H1 (cell line): Measurements from ENCODE around the gene KCTD2. TPM values are rescaled to one million over a fixed set of nuclear protein-coding genes. Genes with fewer than 3 reads are reported as not detected.

Experiments used
- CTCF ChIA-PET: fragments of 300-600 bp; sonication (Branson Sonifier 250); formaldehyde crosslinking; loops from one replicate; lab custom pipeline; 2021; ENCODE audit not compliant: partially characterized antibody; lab: Charles Lee
- POLR2A ChIA-PET: fragments of 300-600 bp; sonication (Branson Sonifier 250); formaldehyde crosslinking; loops from one replicate; lab custom pipeline; 2021; ENCODE audit warnings: inconsistent platforms; ENCODE audit not compliant: partially characterized antibody; lab: Charles Lee
- DNase-seq, 2 experiments: peaks; one replicate each; pipeline versions ENCODE4 v3.0.0 to v3.0.0-alpha.2; 2010 to 2022; ENCODE audit warnings: low spot score in 2 of 2, low read depth in 1 of 2, mixed read lengths in 1 of 2
- FAIRE-seq: peaks from 2 replicates; lab custom pipeline; 2011; peaks lifted over from hg19 to GRCh38; lab: Jason Lieb, UNC
- H2AFZ ChIP-seq: 2 replicates; pipeline ENCODE4 v1.8.1; 2012; ENCODE audit warnings: low read length, inconsistent platforms
- H2AK5ac ChIP-seq: 2 replicates; pipeline ENCODE4 v1.6.1; 2013; ENCODE audit warnings: low read depth, low read length
- H2BK120ac ChIP-seq: replicated peaks from 2 replicates; pipeline ENCODE3; 2013; ENCODE audit warnings: low read depth, low read length, inconsistent platforms
- H2BK12ac ChIP-seq: 2 replicates; pipeline ENCODE4 v1.6.1; 2013; ENCODE audit warnings: low read depth, low read length
- H2BK15ac ChIP-seq: 2 replicates; pipeline ENCODE4 v1.6.1; 2013; ENCODE audit warnings: low read length
- H2BK20ac ChIP-seq: 2 replicates; pipeline ENCODE4 v1.6.1; 2013; ENCODE audit warnings: low read length
- H2BK5ac ChIP-seq: 2 replicates; pipeline ENCODE4 v1.6.1; 2013; ENCODE audit warnings: low read depth, low read length
- H3K14ac ChIP-seq: 2 replicates; pipeline ENCODE4 v1.6.1; 2013; ENCODE audit warnings: inconsistent platforms; ENCODE audit not compliant: insufficient read length
- H3K18ac ChIP-seq: 2 replicates; pipeline ENCODE4 v1.6.1; 2013; ENCODE audit warnings: low read length; ENCODE audit errors: extremely low read depth
- H3K23ac ChIP-seq: 2 replicates; pipeline ENCODE4 v1.6.1; 2013; ENCODE audit warnings: inconsistent platforms; ENCODE audit not compliant: insufficient read length
- H3K23me2 ChIP-seq: 2 replicates; pipeline ENCODE4 v1.6.1; 2013; ENCODE audit warnings: low read depth, low read length
- H3K27ac ChIP-seq: 2 replicates; pipeline ENCODE4 v1.6.1; 2011; ENCODE audit warnings: low read depth, low read length, inconsistent platforms
- H3K27me3 ChIP-seq, 4 experiments: replicated peaks in 1 of 4; 1 replicate in 1 of 4; 2 replicates in 3 of 4; pipeline versions ENCODE4 v1.6.1 to v1.8.1; 2011 to 2013; ENCODE audit warnings: low read length in 3 of 4, mild to moderate bottlenecking in 3 of 4, inconsistent platforms in 2 of 4, mixed read lengths in 2 of 4, moderate library complexity in 1 of 4; ENCODE audit not compliant: control insufficient read depth in 3 of 4, insufficient read depth in 3 of 4; ENCODE audit errors: extremely low read depth in 1 of 4
- H3K36me3 ChIP-seq, 4 experiments: 2 replicates each; pipeline versions ENCODE4 v1.6.1 to v1.8.1; 2011 to 2013; ENCODE audit warnings: mild to moderate bottlenecking in 4 of 4, low read length in 3 of 4, moderate library complexity in 2 of 4, control low read depth in 1 of 4, inconsistent platforms in 1 of 4; ENCODE audit not compliant: insufficient read depth in 4 of 4, control insufficient read depth in 2 of 4
- H3K4ac ChIP-seq: replicated peaks from 2 replicates; pipeline ENCODE3; 2013; ENCODE audit warnings: low read length, low read depth, mixed read lengths, inconsistent platforms; ENCODE audit not compliant: insufficient read length
- H3K4me1 ChIP-seq, 4 experiments: replicated peaks in 1 of 4; 1 replicate in 1 of 4; 2 replicates in 3 of 4; pipeline versions ENCODE4 v1.6.1 to v1.8.1; 2011 to 2013; ENCODE audit warnings: low read length in 3 of 4, inconsistent platforms in 2 of 4, mixed read lengths in 1 of 4; ENCODE audit not compliant: insufficient read depth in 4 of 4, control insufficient read depth in 3 of 4
- H3K4me2 ChIP-seq, 2 experiments: 2 replicates each; pipeline versions ENCODE4 v1.6.1 to v1.8.1; 2011 to 2013; ENCODE audit warnings: low read depth in 2 of 2, low read length in 2 of 2, control low read depth in 1 of 2, inconsistent platforms in 1 of 2, mild to moderate bottlenecking in 1 of 2; ENCODE audit not compliant: insufficient read depth in 1 of 2
- H3K4me3 ChIP-seq, 4 experiments: fragments of 200-600, 300-600 bp in 1 of 4; sonication (generic), shearing (Covaris generic), sonication (Bioruptor Twin) in 1 of 4; 2 replicates each; pipeline versions ENCODE4 v1.5.1 to v1.8.1; 2011 to 2016; ENCODE audit warnings: low read length in 4 of 4, low read depth in 3 of 4, control low read depth in 2 of 4, inconsistent platforms in 2 of 4, mild to moderate bottlenecking in 2 of 4, mixed read lengths in 1 of 4, moderate library complexity in 1 of 4; ENCODE audit not compliant: insufficient read depth in 2 of 4; ENCODE audit errors: extremely low read depth in 1 of 4
- H3K56ac ChIP-seq: replicated peaks from 2 replicates; pipeline ENCODE3; 2013; ENCODE audit warnings: low read depth, mild to moderate bottlenecking, mixed read lengths, low read length, inconsistent platforms; ENCODE audit not compliant: insufficient read length
- H3K79me1 ChIP-seq: 2 replicates; pipeline ENCODE4 v1.6.1; 2013; ENCODE audit warnings: low read depth, low read length, control low read depth
- H3K79me2 ChIP-seq, 2 experiments: 2 replicates each; pipeline versions ENCODE4 v1.6.1 to v1.8.1; 2012 to 2013; ENCODE audit warnings: low read length in 2 of 2, mild to moderate bottlenecking in 2 of 2, inconsistent platforms in 1 of 2; ENCODE audit not compliant: insufficient read depth in 2 of 2, control insufficient read depth in 1 of 2
- H3K9ac ChIP-seq, 4 experiments: replicated peaks in 1 of 4; 1 replicate in 1 of 4; 2 replicates in 3 of 4; pipeline versions ENCODE4 v1.6.1 to v1.8.1; 2011 to 2013; ENCODE audit warnings: low read depth in 3 of 4, low read length in 3 of 4, control low read depth in 2 of 4, mild to moderate bottlenecking in 2 of 4, moderate library complexity in 2 of 4, inconsistent platforms in 1 of 4; ENCODE audit errors: extremely low read depth in 1 of 4
- H3K9me3 ChIP-seq, 2 experiments: 2 replicates each; pipeline versions ENCODE4 v1.6.1 to v1.8.1; 2012 to 2013; ENCODE audit warnings: mild to moderate bottlenecking in 2 of 2, moderate library complexity in 2 of 2, control low read depth in 1 of 2, inconsistent platforms in 1 of 2, low read depth in 1 of 2, low read length in 1 of 2, mixed read lengths in 1 of 2; ENCODE audit not compliant: insufficient read depth in 2 of 2
- H4K20me1 ChIP-seq, 2 experiments: replicated peaks in 1 of 2; 2 replicates each; pipeline versions ENCODE3 to v1.8.1; 2011 to 2013; ENCODE audit warnings: inconsistent platforms in 2 of 2, low read length in 2 of 2, mild to moderate bottlenecking in 1 of 2; ENCODE audit not compliant: insufficient read depth in 2 of 2, control insufficient read depth in 1 of 2
- H4K5ac ChIP-seq: 2 replicates; pipeline ENCODE4 v1.6.1; 2013; ENCODE audit warnings: low read length, low read depth, mixed read lengths, inconsistent platforms; ENCODE audit not compliant: insufficient read length
- H4K8ac ChIP-seq: 2 replicates; pipeline ENCODE4 v1.8.0; 2013; ENCODE audit warnings: mild to moderate bottlenecking, moderate library complexity, low read length, inconsistent platforms; ENCODE audit not compliant: insufficient read depth; ENCODE audit errors: extremely low read depth
- H4K91ac ChIP-seq: replicated peaks from 2 replicates; pipeline ENCODE3; 2013; ENCODE audit warnings: low read length, mixed read lengths, inconsistent platforms; ENCODE audit not compliant: insufficient read length
- ASH2L ChIP-seq: fragments of 200-600, 300-600 bp; sonication (generic); IDR thresholded peaks from one replicate; pipeline ENCODE4 v1.7.1; 2017; ENCODE audit warnings: low read length
- CTBP2 ChIP-seq: IDR thresholded peaks from 2 replicates; pipeline ENCODE4 v1.7.0; 2011; ENCODE audit warnings: borderline replicate concordance, mild to moderate bottlenecking, moderate library complexity, mixed read lengths, low read length; ENCODE audit not compliant: insufficient read depth, insufficient read length
- CTCF ChIP-seq, 3 experiments: IDR thresholded peaks; 1 replicate in 2 of 3; 2 replicates in 1 of 3; pipeline versions ENCODE4 v1.5.1 to v1.6.1; 2011; ENCODE audit warnings: low read length in 3 of 3, mild to moderate bottlenecking in 3 of 3, inconsistent platforms in 2 of 3, low read depth in 1 of 3, moderate library complexity in 1 of 3; ENCODE audit not compliant: insufficient read depth in 1 of 3; ENCODE audit errors: control extremely low read depth in 1 of 3
- E2F6 ChIP-seq: IDR thresholded peaks from 2 replicates; pipeline ENCODE4 v1.6.1; 2012; ENCODE audit warnings: inconsistent platforms
- JUN ChIP-seq: IDR thresholded peaks from 2 replicates; pipeline ENCODE4 v1.6.1; 2011; ENCODE audit warnings: low read depth, mild to moderate bottlenecking, improper control_type of control experiment, low read length
- MAFK ChIP-seq: IDR thresholded peaks from 2 replicates; pipeline ENCODE4 v1.6.1; 2012; ENCODE audit warnings: low read depth, mild to moderate bottlenecking, improper control_type of control experiment, low read length
- SP2 ChIP-seq: IDR thresholded peaks from 2 replicates; pipeline ENCODE4 v1.6.1; 2012; ENCODE audit warnings: mild to moderate bottlenecking, low read length, inconsistent platforms
- SP4 ChIP-seq: IDR thresholded peaks from 2 replicates; pipeline ENCODE4 v1.6.1; 2012; ENCODE audit warnings: low read length, inconsistent platforms
- WGBS, 2 experiments: shearing (Covaris generic) in 1 of 2; methylation state at CpG; one replicate each; pipeline versions ENCODE4 v1.1.6 to v1.1.7; 2013 to 2015; ENCODE audit warnings: low lambda C conversion rate in 2 of 2, mixed read lengths in 2 of 2, inconsistent platforms in 1 of 2, low coverage in 1 of 2, missing lambda C conversion rate in 1 of 2; ENCODE audit not compliant: insufficient replicate concordance in 2 of 2, insufficient coverage in 1 of 2, insufficient read length in 1 of 2; ENCODE audit errors: extremely low coverage in 1 of 2, missing lambda C conversion rate in 1 of 2; 5-methylcytosine and 5-hydroxymethylcytosine counted together
- polyA plus RNA-seq, 7 experiments: library from polyadenylated mRNA; depleted of rRNA in 3 of 7; stranded (reverse) in 5 of 7; unstranded in 2 of 7; fragments of >200 nt in 5 of 7; fragments of 200-250 nt in 2 of 7; gene quantifications; 1 replicate in 5 of 7; 2 replicates in 1 of 7; 4 replicates in 1 of 7; pipeline versions ENCODE4 v1.2.1 to v1.2.3, GENCODE V29; 2011 to 2013; ENCODE audit warnings: missing spikeins in 2 of 7, mixed read lengths in 2 of 7
- total RNA-seq: library from RNA; stranded (reverse); fragmentation: NEBNext Ultra II Directional; extraction: Animal tissue kit (Norgen Biotek cat#: 25700); gene quantifications from 2 replicates; pipeline ENCODE4 v1.2.1, GENCODE V29; 2021

Gene KCTD2
- total and polyA plus RNA-seq, 2 of the 8 experiments (the other 6 are each of a cell fraction or from before 2014, with no cell fraction given): 33.7 to 36.8 TPM

DNA sequence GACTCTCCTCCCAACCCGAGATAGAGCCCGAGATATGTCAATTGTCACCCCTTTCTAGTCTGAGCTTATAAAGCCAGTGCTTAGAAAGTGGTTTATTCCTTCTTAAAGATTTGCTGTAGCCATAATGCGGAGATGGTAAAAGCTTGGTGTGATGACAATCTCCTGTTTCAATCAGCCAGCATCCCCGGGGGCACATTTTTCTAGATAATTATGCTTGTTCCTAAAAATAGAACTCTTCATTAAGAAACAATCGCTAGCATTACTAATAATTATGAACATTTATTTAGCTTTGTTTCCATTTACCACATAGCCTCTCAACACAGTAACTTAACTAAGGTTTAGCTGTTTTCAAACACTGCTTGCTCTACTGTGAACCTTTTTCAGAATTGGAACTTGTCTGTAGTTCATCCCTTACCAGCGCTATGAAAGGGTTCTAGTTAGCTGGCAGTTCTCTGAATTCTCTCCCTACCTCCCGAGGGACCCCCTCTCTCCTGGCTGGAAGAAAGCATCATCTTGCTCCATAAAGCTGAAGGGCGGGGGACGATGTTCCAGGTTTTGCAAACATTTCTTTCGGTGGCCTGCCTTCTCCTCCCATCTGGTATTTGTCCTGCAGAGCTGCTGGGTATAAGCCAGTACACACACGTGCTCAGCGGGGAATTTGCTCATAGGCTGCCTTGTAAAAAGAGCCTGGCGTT is 35.5 kb upstream of the KCTD2 start:
- H2AFZ ChIP-seq: no peak overlapping the region
- TF ChIP-seq CTBP2: no peak
- no peak for TF ChIP-seq SP4
- TF ChIP-seq ASH2L: no peak
- TF ChIP-seq E2F6: no peak
- TF ChIP-seq SP2: no peak
- no peak for TF ChIP-seq CTCF (IDR thresholded peaks at IDR 0.05; ENCODE audit: control extremely low read depth in 1 of 3, insufficient read depth in 1 of 3, low read depth in 1 of 3, low read length in 3 of 3)
- TF ChIP-seq JUN: no peak
- no peak for TF ChIP-seq MAFK

More for the DNA sequence above, 35.5 kb upstream of the KCTD2 start:
- H2AK5ac ChIP-seq: no peak overlapping the region
- H2BK120ac ChIP-seq: no peak overlapping the region
- peaks cover 6% of the 10 kb centered on the region; the same call in 1 of the 2 replicates for H3K23me2 ChIP-seq
- no peak overlapping the region for H3K18ac ChIP-seq
- peaks cover 0 to 2% of the 10 kb centered on the region in 2 experiments for H4K20me1 ChIP-seq
- peak overlapping the region in 2 of 4 experiments; percentile 25 to 51; a peak in 3 of 7 replicates for H3K9ac ChIP-seq
- no peak overlapping the region for H4K8ac ChIP-seq
- H3K79me1 ChIP-seq: no peaks in the 10 kb centered on the region
- DNase-seq (no peak), FAIRE-seq (no peak)
- no peak overlapping the region for H3K14ac ChIP-seq
- H3K4ac ChIP-seq: no peak overlapping the region
- 74% methylated on average over 13 of the region's 13 CpGs; no CpG with 5 or more reads in 1 of the 2 experiments for WGBS, 2 experiments
- peaks cover 0 to 14% of the 10 kb centered on the region in 2 experiments; a peak in 2 of 4 replicates for H3K79me2 ChIP-seq
- H2BK15ac ChIP-seq: no peak overlapping the region; the same call in 1 of the 2 replicates
- H3K27me3 ChIP-seq: no peaks in the 10 kb centered on the region
- no peak overlapping the region for H2BK12ac ChIP-seq
- peak overlapping the region; percentile 66 to 84 for H3K4me2 ChIP-seq
- no peak overlapping the region for H3K23ac ChIP-seq
- POLR2A ChIA-PET: interaction anchor here (0.7 to 5.8 kb wide), 29 partner anchors 8 to 394 kb away, joined by 3 to 87 read pairs (median 5); partner anchors contain the start of genes ATP5PD, CDR2L, GRB2 and HID1
- CTCF ChIA-PET: interaction anchor here (0.6 to 20.3 kb wide), 26 partner anchors 9 to 266 kb away, joined by 3 to 345 read pairs (median 4); partner anchors contain the start of gene CDR2L
- H2BK20ac ChIP-seq: no peak overlapping the region
- peak overlapping the region; percentile 20 for H4K5ac ChIP-seq
- peak overlapping the region; percentile 6 for H2BK5ac ChIP-seq
- H3K36me3 ChIP-seq: no peaks in the 10 kb centered on the region; a peak in 3 of 8 replicates
- no peak overlapping the region for H3K56ac ChIP-seq
- H3K9me3 ChIP-seq: no peaks in the 10 kb centered on the region
- peak overlapping the region; percentile 31 to 84 (median 41); a peak in 7 of 8 replicates for H3K4me3 ChIP-seq
- peaks cover 0 to 15% (median 4%) of the 10 kb centered on the region in 4 experiments; a peak in 5 of 7 replicates for H3K4me1 ChIP-seq
- peak overlapping the region; percentile 46; the same call in 1 of the 2 replicates for H3K27ac ChIP-seq
- peak overlapping the region; percentile 50 for H4K91ac ChIP-seq
